SK-N-SH (cell line): ENCODE data around the gene AR. TPM values are rescaled to one million over a fixed set of nuclear protein-coding genes. Genes with fewer than 3 reads are reported as not detected.

Source experiments
- CTCF ChIA-PET: fragments of 300-600, 350-600 bp; formaldehyde crosslinking; extraction: SDS; loops from one replicate; lab custom pipeline; 2021; lab: Yijun Ruan, JAX
- POLR2A ChIA-PET: fragments of 350-600 bp; sonication (Branson Sonifier 250); formaldehyde crosslinking; extraction: SDS; loops from one replicate; lab custom pipeline; 2020; ENCODE audit warnings: antibody characterized with exemption, inconsistent platforms; lab: Yijun Ruan, JAX
- DNase-seq: peaks from one replicate; pipeline ENCODE4 v3.0.0; 2012
- H2AFZ ChIP-seq: fragments of 200-600 bp; sonication (generic); 2 replicates; pipeline ENCODE4 v1.8.1; 2016; ENCODE audit warnings: antibody characterized with exemption, mild to moderate bottlenecking, low read depth
- H3F3A ChIP-seq: fragments of 200-600 bp; sonication (generic); replicated peaks from 2 replicates; pipeline ENCODE3; 2016; ENCODE audit warnings: antibody characterized with exemption, mild to moderate bottlenecking; ENCODE audit not compliant: insufficient read depth
- H3K27ac ChIP-seq, 2 experiments: fragments of 200-500 bp in 1 of 2; fragments of 200-600 bp in 1 of 2; sonication (Bioruptor generic) in 1 of 2; sonication (generic), shearing (Covaris generic) in 1 of 2; 2 replicates each; pipeline versions ENCODE4 v1.5.1 to v1.6.1; 2014 to 2016; ENCODE audit warnings: low read depth in 2 of 2, inconsistent platforms in 1 of 2, low read length in 1 of 2, mild to moderate bottlenecking in 1 of 2, mixed read lengths in 1 of 2
- H3K27me3 ChIP-seq: fragments of 200-600 bp; sonication (generic), shearing (Covaris generic); 2 replicates; pipeline ENCODE4 v1.6.1; 2016; ENCODE audit warnings: mixed run types; ENCODE audit not compliant: insufficient read depth
- H3K36me3 ChIP-seq, 2 experiments: fragments of 200-500 bp in 1 of 2; fragments of 200-600 bp in 1 of 2; sonication (Bioruptor generic) in 1 of 2; sonication (generic) in 1 of 2; replicated peaks in 1 of 2; 2 replicates each; pipeline versions ENCODE3 to v1.5.1; 2014 to 2016; ENCODE audit warnings: low read length in 1 of 2, mild to moderate bottlenecking in 1 of 2; ENCODE audit not compliant: insufficient read depth in 2 of 2, control insufficient read depth in 1 of 2
- H3K4me1 ChIP-seq, 2 experiments: fragments of 200-500 bp in 1 of 2; fragments of 200-600 bp in 1 of 2; sonication (Bioruptor generic) in 1 of 2; sonication (generic), shearing (Covaris generic) in 1 of 2; 2 replicates each; pipeline versions ENCODE4 v1.5.1 to v1.6.1; 2014 to 2016; ENCODE audit warnings: low read depth in 1 of 2, low read length in 1 of 2, mixed run types in 1 of 2; ENCODE audit not compliant: insufficient read depth in 2 of 2, control insufficient read depth in 1 of 2
- H3K4me2 ChIP-seq: fragments of 200-600 bp; sonication (generic), shearing (Covaris generic); 2 replicates; pipeline ENCODE4 v1.6.1; 2017; ENCODE audit warnings: mixed run types
- H3K4me3 ChIP-seq, 2 experiments: fragments of 200-500 bp in 1 of 2; fragments of 200-600 bp in 1 of 2; sonication (Bioruptor generic) in 1 of 2; sonication (generic), shearing (Covaris generic) in 1 of 2; 2 replicates each; pipeline versions ENCODE4 v1.5.1 to v1.8.1; 2014 to 2016; ENCODE audit warnings: low read depth in 2 of 2, inconsistent platforms in 1 of 2, low read length in 1 of 2, mild to moderate bottlenecking in 1 of 2, mixed read lengths in 1 of 2, moderate library complexity in 1 of 2
- H3K79me2 ChIP-seq: fragments of 200-600 bp; sonication (generic); 2 replicates; pipeline ENCODE4 v1.8.1; 2017; ENCODE audit warnings: mild to moderate bottlenecking; ENCODE audit not compliant: insufficient read depth
- H3K9ac ChIP-seq: fragments of 200-600 bp; sonication (generic); 2 replicates; pipeline ENCODE4 v1.6.1; 2017; ENCODE audit warnings: mixed run types
- H3K9me2 ChIP-seq: fragments of 200-600 bp; sonication (generic); 2 replicates; pipeline ENCODE4 v1.6.1; 2017; ENCODE audit warnings: mixed run types
- H3K9me3 ChIP-seq: fragments of 200-600 bp; sonication (generic); 2 replicates; pipeline ENCODE4 v1.6.1; 2017; ENCODE audit warnings: mixed run types, mild to moderate bottlenecking, moderate library complexity
- H4K20me1 ChIP-seq: fragments of 200-600 bp; sonication (generic); 2 replicates; pipeline ENCODE4 v1.6.1; 2017; ENCODE audit warnings: mild to moderate bottlenecking, mixed run types; ENCODE audit not compliant: insufficient read depth
- CHD2 ChIP-seq: fragments of 150-350 bp; IDR thresholded peaks from 2 replicates; pipeline ENCODE4 v1.6.1; 2018; ENCODE audit warnings: low read length; ENCODE audit not compliant: partially characterized antibody
- ELF1 ChIP-seq: IDR thresholded peaks from 2 replicates; pipeline ENCODE4 v1.4.0; 2012
- EP300 ChIP-seq, 2 experiments: IDR thresholded peaks; 2 replicates each; pipeline versions ENCODE4 v1.4.0 to v1.6.1; 2012; ENCODE audit warnings: borderline replicate concordance in 1 of 2, low read depth in 1 of 2, low read length in 1 of 2
- FOXJ3 ChIP-seq: sonication (generic); formaldehyde crosslinking; IDR thresholded peaks from 2 replicates; pipeline ENCODE4 v1.5.1; 2020; ENCODE audit warnings: mild to moderate bottlenecking, missing genetic modification reagents
- GABPA ChIP-seq: IDR thresholded peaks from 2 replicates; pipeline ENCODE4 v1.4.0; 2012; ENCODE audit warnings: low read depth, mild to moderate bottlenecking
- IRF3 ChIP-seq: fragments of 150-350 bp; IDR thresholded peaks from 2 replicates; pipeline ENCODE4 v1.6.1; 2016; ENCODE audit warnings: mild to moderate bottlenecking, low read depth, low read length
- JUND ChIP-seq: IDR thresholded peaks from 2 replicates; pipeline ENCODE4 v1.4.0; 2012
- NFIC ChIP-seq: IDR thresholded peaks from 2 replicates; pipeline ENCODE4 v1.4.0; 2012; ENCODE audit warnings: borderline replicate concordance
- RAD21 ChIP-seq: IDR thresholded peaks from 2 replicates; pipeline ENCODE4 v1.6.1; 2012; ENCODE audit warnings: mild to moderate bottlenecking, low read length
- RXRA ChIP-seq: IDR thresholded peaks from 2 replicates; pipeline ENCODE4 v1.4.0; 2012; ENCODE audit warnings: low read depth, mild to moderate bottlenecking, borderline replicate concordance
- SIN3A ChIP-seq: IDR thresholded peaks from 2 replicates; pipeline ENCODE4 v1.6.1; 2012; ENCODE audit warnings: low read depth, mild to moderate bottlenecking, low read length, moderate library complexity, borderline replicate concordance
- TAF1 ChIP-seq: IDR thresholded peaks from 2 replicates; pipeline ENCODE4 v1.6.1; 2012; ENCODE audit warnings: low read depth, mild to moderate bottlenecking, low read length, moderate library complexity, borderline replicate concordance
- TCF12 ChIP-seq: IDR thresholded peaks from 2 replicates; pipeline ENCODE4 v1.4.0; 2012
- TEAD4 ChIP-seq: IDR thresholded peaks from 2 replicates; pipeline ENCODE4 v1.4.0; 2012; ENCODE audit warnings: mild to moderate bottlenecking, borderline replicate concordance; ENCODE audit not compliant: insufficient read depth
- YY1 ChIP-seq: IDR thresholded peaks from 2 replicates; pipeline ENCODE4 v1.4.0; 2012; ENCODE audit warnings: low read depth, mild to moderate bottlenecking
- WGBS: methylation state at CpG from one replicate; pipeline ENCODE4 v1.1.6; 2017; ENCODE audit warnings: low lambda C conversion rate; 5-methylcytosine and 5-hydroxymethylcytosine counted together
- polyA plus RNA-seq, 3 experiments: library from polyadenylated mRNA; depleted of rRNA; stranded (reverse); fragments of >200 nt; gene quantifications; 2 replicates each; pipeline ENCODE4 v1.2.3, GENCODE V29; 2012
- TF ChIP-seq, protein P1 (sequence below): fragments of 150-350 bp; IDR thresholded peaks from 2 replicates; pipeline ENCODE4 v1.6.1; 2017; ENCODE audit warnings: antibody characterized with exemption, low read length, low read depth, borderline replicate concordance
- TF ChIP-seq, protein P2 (sequence below): IDR thresholded peaks from 2 replicates; pipeline ENCODE4 v1.4.0; 2012; ENCODE audit warnings: low read depth
- TF ChIP-seq, protein P3 (sequence below): IDR thresholded peaks from 2 replicates; pipeline ENCODE4 v1.4.0; 2012; ENCODE audit warnings: low read depth, borderline replicate concordance
- TF ChIP-seq, protein P4 (sequence below): IDR thresholded peaks from 2 replicates; pipeline ENCODE4 v1.4.0; 2012; ENCODE audit warnings: low read depth, borderline replicate concordance

AR gene
- polyA plus RNA-seq, 1 of the 3 experiments (the other 2 are of a cell fraction): not detected

GRCh38 chrX:67610282-67610681 is 66.5 kb downstream of the AR start:
- H3K4me1 ChIP-seq: no peaks in the 10 kb centered on the region
- no peaks in the 10 kb centered on the region for H3K79me2 ChIP-seq
- H2AFZ ChIP-seq: no peak overlapping the region
- H3K27me3 ChIP-seq: no peaks in the 10 kb centered on the region
- WGBS: 0% methylated on average over 1 of the region's 1 CpG
- H3K36me3 ChIP-seq: peaks cover 0 to 2% of the 10 kb centered on the region in 2 experiments
- H4K20me1 ChIP-seq: no peaks in the 10 kb centered on the region
- TF ChIP-seq FOXJ3 (CRISPR knock-in tag): no peak
- TF ChIP-seq RAD21: no peak
- no peak for TF ChIP-seq ELF1
- TF ChIP-seq NFIC: no peak
- TF ChIP-seq, protein P1, sequence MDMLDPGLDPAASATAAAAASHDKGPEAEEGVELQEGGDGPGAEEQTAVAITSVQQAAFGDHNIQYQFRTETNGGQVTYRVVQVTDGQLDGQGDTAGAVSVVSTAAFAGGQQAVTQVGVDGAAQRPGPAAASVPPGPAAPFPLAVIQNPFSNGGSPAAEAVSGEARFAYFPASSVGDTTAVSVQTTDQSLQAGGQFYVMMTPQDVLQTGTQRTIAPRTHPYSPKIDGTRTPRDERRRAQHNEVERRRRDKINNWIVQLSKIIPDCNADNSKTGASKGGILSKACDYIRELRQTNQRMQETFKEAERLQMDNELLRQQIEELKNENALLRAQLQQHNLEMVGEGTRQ: no peak
- TF ChIP-seq, protein P2, sequence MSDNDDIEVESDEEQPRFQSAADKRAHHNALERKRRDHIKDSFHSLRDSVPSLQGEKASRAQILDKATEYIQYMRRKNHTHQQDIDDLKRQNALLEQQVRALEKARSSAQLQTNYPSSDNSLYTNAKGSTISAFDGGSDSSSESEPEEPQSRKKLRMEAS: no peak
- no peak for TF ChIP-seq EP300 (IDR thresholded peaks at IDR 0.05; ENCODE audit: borderline replicate concordance in 1 of 2, low read depth in 1 of 2, low read length in 1 of 2)
- TF ChIP-seq TCF12: no peak
- TF ChIP-seq YY1: no peak
- TF ChIP-seq, protein P3, sequence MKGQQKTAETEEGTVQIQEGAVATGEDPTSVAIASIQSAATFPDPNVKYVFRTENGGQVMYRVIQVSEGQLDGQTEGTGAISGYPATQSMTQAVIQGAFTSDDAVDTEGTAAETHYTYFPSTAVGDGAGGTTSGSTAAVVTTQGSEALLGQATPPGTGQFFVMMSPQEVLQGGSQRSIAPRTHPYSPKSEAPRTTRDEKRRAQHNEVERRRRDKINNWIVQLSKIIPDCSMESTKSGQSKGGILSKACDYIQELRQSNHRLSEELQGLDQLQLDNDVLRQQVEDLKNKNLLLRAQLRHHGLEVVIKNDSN: no peak
- TF ChIP-seq, protein P4, sequence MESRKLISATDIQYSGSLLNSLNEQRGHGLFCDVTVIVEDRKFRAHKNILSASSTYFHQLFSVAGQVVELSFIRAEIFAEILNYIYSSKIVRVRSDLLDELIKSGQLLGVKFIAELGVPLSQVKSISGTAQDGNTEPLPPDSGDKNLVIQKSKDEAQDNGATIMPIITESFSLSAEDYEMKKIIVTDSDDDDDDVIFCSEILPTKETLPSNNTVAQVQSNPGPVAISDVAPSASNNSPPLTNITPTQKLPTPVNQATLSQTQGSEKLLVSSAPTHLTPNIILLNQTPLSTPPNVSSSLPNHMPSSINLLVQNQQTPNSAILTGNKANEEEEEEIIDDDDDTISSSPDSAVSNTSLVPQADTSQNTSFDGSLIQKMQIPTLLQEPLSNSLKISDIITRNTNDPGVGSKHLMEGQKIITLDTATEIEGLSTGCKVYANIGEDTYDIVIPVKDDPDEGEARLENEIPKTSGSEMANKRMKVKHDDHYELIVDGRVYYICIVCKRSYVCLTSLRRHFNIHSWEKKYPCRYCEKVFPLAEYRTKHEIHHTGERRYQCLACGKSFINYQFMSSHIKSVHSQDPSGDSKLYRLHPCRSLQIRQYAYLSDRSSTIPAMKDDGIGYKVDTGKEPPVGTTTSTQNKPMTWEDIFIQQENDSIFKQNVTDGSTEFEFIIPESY: no peak
- no peak for TF ChIP-seq CHD2
- TF ChIP-seq TEAD4: no peak
- peaks cover 11% of the 10 kb centered on the region; the same call in 1 of the 2 replicates for H3K9me3 ChIP-seq
- no peak overlapping the region for H3K9ac ChIP-seq
- POLR2A ChIA-PET: no interaction called here
- CTCF ChIA-PET: no interaction called here
- no peak overlapping the region for H3K27ac ChIP-seq
- H3K9me2 ChIP-seq: no peaks in the 10 kb centered on the region
- H3K4me2 ChIP-seq: no peak overlapping the region
- peaks cover 5% of the 10 kb centered on the region for H3F3A ChIP-seq
- H3K4me3 ChIP-seq: no peak overlapping the region
- no peak for DNase-seq

- H3K79me2 ChIP-seq: no peaks in the 10 kb centered on the region
- H4K20me1 ChIP-seq: no peaks in the 10 kb centered on the region
- H3K36me3 ChIP-seq: peaks cover 0 to 2% of the 10 kb centered on the region in 2 experiments
- H3K9me2 ChIP-seq: no peaks in the 10 kb centered on the region
- no peak overlapping the region for H2AFZ ChIP-seq
- no peak overlapping the region for H3K27ac ChIP-seq
- no peak overlapping the region for H3K4me2 ChIP-seq
- WGBS: 0% methylated on average over 3 of the region's 3 CpGs
- CTCF ChIA-PET: no interaction called here
- no peak overlapping the region for H3K9ac ChIP-seq
- TF ChIP-seq IRF3 (no peak), JUND (no peak), SIN3A (no peak), TAF1 (no peak), GABPA (no peak), RXRA (no peak), TEAD4 (no peak)
- TF ChIP-seq, protein P2: no peak
- peaks cover 11% of the 10 kb centered on the region; the same call in 1 of the 2 replicates for H3K9me3 ChIP-seq
- peaks cover 5% of the 10 kb centered on the region for H3F3A ChIP-seq
- POLR2A ChIA-PET: no interaction called here
- DNase-seq: no peak
- no peaks in the 10 kb centered on the region for H3K27me3 ChIP-seq
- H3K4me1 ChIP-seq: no peaks in the 10 kb centered on the region
- no peak overlapping the region for H3K4me3 ChIP-seq
Measured at GRCh38 chrX:67612231-67612630, 68.4 kb downstream of the AR start.
